ENCODE results near the gene ERC2.

GRCh38 chr3:56257826-56258225, 210.4 kb downstream of the ERC2 start:
- TF ChIP-seq CTCF (conservative IDR thresholded peaks at IDR 0.05; ENCODE audit: low read length) (no peak), EZH2phosphoT487 (IDR thresholded peaks at IDR 0.05; ENCODE audit: borderline replicate concordance) (no peak)
